Fibroblast of skin of left quadriceps (primary cell): ENCODE measurements around the gene RIMBP2.

Source experiments
- DNase-seq, 2 experiments: peaks; one replicate each; pipeline ENCODE4 v3.0.0-alpha.2; 2013; ENCODE audit warnings: low read depth in 2 of 2

Gene RIMBP2

DNA sequence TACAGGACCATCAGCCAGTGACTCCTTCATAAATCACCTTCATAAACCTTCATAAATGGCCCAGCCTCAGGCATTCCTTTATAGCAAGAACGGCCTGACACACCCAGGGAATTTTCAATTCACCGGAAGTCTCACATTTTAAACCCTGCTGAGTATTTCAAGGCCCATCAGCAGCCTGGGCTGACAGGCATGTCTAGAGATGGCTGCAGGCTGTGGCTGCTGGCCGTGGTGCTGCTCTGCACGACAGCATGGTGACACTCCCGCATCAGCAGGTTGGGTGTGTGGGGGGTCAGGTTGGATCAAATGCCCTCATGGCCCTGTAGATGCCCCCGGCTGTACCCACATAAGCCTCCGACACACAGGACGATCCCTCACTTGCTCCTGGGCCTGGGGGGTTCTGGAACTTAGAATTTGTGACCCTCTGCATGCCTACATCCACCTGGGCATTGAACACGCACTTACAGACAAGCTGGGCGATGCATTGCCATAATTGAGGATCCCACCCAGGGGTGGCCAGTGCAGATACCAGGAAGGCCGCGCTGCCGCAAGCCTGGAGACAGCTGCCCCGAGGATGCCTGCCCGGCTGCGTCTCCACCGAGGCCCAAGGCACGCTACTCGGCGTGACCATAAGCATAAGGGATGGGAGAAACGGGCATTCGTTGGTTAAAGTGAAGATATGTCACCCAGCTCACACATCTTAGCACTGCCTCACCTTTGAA is 254.1 kb downstream of the RIMBP2 start:
- DNase-seq = no peak

DNA sequence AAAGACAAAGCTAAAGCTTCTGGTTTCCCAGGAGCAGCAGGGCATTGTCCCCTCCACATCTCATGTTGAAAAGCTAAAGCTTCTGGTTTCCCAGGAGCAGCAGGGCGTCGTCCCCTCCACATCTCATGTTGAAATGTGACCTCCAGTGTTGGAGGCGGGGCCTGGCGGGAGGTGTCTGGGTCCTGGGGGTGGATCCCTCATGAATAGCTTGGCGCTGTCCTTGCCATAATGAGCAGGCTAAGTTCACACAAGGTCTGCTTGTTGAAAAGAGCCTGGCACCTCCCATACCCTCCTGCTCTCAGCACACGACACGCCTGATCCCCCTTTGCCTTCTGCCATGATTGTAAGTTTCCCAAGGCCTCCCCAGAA is 254.7 kb downstream of the RIMBP2 start:
- no peak for DNase-seq

DNA sequence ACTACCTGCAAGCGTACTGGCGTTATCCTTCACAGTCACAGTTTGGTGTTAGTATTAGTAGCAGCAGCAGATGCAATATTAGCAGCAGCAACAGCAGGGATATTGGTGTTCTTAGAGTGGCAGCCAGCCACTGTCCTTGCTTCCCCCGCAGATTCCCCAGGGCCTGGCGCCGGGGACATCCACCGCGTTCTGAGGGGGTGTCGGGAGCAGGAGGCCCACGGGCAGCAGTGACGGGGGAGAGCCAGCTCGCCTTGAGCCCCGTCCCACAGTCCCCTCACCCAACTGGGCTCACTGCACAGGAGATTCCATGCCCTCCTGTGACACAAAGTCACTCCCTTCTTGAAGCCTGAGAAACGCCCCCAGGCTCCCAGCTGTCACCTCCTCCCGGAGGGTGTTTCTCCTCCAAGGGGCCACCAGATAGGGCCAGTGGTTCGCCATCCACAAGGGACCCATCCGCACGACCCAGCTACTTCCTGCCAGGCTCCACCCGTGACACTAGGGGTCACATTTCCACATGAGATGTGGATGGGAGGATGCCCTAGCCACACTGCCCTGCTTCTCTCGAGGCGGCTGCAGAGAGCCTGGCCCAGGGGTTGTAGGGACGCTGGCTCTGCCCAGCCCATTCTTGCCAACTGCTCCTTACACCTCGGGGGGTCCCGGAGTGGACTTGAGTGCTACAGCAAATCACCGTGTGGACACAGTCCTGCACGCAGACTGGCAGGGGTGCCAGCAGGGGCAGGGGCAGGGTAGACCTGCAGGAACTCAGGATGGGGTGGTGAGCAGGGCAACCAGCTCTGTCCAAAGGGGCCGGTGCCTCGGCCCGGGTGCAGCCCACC is 255.3 kb downstream of the RIMBP2 start:
- DNase-seq = no peak

DNA sequence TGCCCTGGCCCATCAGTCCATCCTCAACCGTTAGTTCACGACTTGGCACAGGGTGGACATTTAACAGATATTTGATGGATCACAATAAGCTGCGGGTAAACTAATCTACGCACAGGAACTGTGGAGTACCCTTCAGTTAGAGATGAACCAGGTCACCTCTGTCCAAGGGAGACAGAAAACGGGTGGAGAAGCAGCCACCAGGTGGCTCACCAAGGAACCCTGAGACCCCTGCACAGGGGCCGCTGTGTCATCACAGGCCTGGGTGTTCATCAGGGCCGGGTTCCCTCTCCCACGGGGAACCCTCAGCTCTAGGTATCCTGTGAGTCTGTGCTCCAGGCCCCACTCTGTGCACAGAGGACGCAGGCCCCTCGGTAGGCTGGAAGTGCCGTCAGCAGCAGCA is 256.2 kb downstream of the RIMBP2 start:
- DNase-seq = no peak

DNA sequence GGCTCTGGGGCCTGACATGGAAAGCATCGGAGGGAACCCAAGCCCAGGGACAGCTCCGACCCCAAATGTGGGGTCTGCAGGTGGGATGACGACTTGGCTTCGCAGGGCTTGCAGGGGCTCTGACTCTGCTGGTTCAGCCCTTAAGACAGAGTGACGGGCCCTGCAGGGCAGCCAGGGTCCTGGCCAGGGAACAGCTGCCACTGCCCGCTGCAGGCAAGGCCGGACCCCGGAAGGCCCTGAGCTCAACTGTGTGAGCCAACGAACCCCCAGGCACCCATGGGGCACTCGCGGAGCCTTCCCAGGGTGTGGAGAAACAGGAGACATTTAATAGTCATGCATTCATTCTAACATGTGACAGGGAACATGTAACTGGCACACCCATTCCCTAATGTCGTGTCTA is 257.8 kb downstream of the RIMBP2 start:
- DNase-seq = no peak

DNA sequence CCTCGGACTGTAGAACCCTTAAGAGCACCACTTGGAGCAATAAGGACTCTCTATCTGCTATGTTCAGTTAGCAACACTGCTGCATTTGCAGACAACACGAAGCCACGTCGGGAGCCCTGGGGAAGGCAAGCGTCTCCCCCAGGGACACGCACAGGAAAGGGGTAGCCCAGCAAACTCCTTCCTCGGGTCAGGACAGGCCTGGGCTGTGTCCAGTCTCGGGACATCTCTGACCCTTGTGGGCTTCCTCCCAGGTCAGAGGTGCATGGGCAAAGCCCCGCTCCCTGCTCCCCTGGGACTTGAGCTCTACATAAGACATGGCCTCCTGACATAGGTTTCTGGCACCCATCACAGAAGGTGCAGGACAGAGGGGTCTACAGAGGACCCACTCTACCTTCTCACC is 258.9 kb downstream of the RIMBP2 start:
- DNase-seq = no peak

DNA sequence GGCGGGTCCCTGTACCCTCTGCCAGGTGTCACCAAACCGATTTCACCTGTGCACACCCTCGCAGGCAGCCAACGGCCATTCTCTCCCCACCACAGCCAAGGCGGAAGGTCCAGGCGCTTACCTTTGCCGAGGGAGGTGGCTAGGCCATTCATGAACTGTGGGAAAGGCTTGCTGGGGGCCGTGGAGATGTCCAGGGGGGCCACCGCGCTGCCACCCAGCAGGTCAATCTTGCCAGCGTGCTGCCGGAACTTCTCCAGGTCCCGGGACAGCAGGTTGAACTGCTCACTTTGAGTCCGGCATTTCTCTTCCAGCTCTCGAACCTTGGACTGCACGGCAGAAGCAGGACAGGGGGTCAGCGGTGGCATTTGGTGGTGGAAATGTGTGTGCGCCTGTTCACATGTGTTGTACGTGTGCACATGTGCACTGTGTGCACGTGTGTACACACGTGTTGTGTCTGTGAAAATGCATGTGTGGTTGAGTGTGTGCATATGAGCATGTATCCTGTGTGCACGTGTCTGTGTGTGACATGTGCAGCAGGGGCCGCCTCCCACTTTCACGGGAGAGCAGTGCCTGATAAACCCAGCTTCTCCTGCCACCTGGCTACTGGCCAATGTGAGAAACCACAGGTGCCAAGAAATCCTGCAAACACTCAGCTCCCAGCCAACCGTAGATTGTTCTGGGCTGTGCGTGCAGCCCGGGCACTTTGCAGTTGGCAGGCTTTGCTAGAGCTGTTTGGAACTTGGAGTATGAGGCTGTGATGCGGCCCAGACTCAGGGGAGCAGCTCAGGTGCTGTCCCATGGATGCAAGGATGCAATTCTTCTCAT is 259.5 kb downstream of the RIMBP2 start:
- no peak for DNase-seq

DNA sequence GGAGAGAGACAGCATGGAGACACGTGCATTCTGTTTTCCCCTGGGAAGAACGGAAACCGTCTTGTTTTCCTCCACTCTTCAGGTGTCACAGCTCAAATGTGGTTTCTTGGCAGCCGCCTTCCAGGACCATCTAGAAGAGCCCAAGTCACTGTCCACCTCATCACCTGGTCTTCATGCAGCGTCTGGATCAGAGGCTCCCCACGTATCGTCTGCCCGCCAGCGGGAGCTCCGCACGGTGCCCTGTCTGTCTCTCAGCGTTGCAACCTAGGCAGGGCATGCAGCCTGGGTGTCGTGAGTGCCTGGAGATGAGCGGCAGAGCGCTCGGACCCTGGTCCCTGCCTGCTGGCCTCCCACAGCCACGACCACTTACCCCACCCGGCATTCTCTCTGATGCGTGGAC is 260.9 kb downstream of the RIMBP2 start:
- no peak for DNase-seq

DNA sequence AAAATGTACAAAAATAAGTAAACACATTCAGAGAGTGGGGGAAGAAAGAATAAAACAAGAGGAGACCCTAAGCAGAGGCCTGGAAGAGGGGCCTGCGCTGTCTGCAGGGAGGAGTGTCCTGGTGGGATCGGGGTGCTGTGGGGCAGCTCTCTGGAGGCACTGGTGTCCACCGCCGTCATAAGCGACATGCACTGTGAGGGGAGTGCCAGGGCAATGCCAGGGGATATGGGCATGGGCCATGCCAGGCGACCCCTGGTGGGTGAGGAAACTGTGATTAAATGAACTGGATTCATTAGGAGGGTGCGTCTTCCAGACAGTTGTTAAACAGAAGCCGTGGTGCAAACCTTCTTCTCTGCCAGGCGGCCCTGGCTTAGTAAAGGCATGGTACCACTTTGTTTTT is 261.8 kb downstream of the RIMBP2 start:
- DNase-seq = no peak

DNA sequence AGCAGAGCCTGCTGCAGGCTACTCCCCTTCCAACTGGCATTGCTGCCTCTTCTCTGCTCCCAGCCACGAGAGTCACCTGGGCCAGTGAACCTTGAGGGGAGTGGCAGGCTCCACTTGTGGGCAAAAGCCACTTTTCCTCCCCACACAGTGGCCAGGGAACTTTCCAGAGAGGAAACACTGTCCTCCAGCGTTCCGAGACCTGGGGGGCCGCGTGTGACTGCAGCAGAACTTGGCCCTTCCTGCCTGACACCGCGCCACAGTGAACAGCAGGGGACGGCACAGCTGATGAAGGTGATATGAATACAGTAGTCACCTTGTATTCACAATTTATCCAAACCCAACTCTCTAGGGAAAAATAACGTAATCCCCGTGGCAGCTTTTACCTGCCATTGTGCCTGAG is 263.6 kb downstream of the RIMBP2 start:
- no peak for DNase-seq

DNA sequence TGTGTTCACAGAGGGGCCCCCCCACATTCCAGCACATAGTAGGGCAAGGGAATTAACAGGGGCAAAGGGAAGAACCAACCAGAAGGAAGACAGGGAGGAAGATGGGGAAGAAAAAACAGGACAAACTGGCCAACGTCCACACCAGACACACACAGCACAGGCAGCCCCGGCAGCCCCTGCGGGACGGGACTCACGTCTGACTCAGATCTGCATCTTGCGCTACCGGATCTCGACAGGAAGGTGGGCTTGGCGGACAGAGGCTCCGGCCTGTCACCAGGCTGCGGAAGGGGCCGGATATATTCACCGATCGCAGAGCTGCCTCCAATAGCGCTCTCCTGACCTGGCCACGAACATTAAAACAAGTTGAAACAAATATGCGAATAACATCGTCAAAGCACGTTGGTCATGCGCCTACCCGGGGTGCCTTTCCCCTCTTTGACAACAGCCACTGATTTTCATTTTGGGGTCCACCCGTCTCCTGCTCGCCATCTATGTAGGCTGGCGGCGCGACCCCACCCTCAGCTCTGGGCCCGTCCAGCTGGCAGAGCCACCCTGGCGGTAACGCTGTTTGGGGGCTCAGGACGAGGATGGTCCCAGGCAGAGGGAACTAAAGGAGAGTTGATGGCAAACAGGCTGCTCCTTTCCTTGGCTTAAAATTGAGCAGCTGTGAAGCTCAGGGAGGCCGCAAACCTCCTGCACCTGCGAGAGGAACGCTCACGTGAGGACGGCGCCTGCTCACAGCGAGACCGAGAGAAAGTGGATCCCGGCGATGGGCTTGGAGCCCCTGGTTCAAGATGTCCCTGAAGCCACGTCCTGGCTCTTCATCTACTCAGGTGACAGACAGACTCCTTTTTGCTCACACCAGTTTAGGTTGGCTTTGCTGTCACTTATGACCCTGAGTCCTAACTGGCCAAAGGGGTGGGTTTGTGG is 264.8 kb downstream of the RIMBP2 start:
- no peak for DNase-seq

DNA sequence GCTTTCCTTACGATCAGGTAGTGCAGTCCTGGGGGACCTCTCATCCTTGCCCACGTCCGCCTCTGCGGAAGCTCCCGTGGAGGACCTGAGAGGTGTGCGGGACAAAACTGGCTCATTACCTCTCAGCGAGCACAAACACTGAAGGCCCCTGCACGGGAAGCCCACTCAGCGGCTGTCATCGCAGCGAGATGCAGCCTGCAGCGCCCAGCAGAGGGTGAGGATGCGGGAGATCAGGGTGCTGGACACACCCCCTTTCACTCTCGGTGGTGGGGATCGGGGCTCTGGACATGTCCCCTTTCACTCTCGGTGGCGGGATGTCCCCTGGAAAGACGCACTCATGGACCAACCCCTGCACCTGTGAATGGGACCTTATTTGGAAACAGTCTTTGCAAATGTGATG is 266.8 kb downstream of the RIMBP2 start:
- DNase-seq = no peak

DNA sequence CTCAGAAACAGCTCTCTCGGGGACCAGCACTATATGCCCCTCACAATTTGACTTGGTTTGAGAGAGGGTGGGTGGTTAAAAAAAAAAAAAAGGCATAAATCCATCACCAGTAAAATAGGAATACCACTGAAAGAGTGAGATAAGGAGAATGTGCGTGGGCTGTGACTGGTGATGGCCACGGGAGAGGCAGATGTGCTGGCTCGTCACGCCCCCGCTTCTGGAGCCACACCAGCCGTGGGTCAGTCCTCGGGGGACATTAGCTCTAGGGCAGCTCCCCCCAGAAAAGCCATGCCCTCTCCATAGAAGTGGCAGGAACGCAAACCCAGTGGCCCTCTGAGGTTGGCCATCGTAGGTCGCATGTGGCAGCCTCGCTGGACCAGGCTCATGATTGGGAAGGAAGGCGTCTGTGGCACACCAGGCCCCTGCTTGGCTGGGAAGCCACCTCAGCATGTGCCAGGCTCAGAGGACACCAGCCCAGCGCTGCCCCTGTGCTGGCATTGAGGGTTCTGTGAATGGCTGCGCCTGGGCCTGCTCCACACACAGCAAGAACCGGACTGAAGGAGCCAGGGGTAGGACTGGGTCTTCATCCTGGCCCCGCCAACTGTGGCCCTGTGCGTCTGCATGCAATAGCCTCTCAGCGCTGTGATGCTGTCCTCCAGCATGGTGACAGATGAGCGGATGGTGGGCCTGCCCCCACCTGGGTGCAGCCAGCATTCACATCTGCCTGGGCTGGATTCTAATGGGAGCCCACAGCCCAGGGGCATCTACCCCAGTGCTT is 267.9 kb downstream of the RIMBP2 start:
- DNase-seq = no peak

DNA sequence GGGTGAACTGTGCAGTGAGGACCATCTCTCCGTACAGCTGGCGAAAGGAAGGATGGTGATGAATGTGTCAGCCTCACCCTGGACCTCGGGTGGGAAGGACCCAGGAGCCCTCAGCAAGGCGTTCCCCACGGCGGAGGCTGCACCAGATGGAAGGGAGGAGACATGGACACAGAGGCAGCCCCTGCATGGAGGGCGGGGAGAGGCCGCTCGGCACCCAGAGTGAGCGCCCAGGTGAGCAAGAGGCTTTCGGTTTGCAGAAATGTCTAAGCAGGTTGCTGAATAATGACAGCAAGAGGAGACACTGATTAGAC is 268.5 kb downstream of the RIMBP2 start:
- DNase-seq = no peak

DNA sequence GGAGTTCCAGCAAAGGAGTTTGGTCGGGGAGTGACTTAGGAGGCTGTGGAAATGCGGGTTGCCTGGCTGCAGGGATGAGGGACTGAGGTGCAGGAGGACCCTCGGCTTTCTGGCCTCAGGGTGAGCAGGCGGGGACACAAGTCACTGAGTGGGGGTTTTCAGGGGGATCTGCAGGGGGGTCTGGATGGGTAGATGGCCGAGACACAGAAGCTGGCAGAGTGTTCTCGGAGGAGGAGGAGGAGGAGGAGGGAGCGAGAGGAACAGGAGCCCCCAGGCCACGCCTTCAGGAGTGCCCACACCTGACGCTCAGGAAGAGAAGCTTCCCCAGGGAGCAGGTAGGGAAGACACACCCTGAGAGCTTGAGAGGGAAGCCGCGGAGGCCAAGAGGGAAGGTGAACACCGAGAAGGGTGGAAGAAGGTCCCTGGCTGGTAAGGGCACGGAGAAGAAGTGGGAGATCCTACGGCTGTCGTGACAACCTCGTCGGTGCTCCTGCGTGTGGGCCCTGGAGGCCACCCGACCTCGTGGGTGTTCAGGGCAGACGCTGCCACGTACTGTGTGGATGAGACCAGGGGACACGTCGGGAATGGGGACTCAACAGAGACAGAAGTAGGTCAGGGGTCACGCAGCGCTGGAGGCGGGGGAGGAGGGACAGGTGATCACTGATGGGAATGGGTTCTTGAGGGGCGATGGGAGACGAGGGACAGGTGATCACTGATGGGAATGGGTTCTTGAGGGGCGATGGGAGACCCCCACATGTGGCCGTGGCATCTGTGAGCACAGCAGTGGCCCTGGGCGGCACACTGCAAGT is 269.0 kb downstream of the RIMBP2 start:
- DNase-seq = no peak

DNA sequence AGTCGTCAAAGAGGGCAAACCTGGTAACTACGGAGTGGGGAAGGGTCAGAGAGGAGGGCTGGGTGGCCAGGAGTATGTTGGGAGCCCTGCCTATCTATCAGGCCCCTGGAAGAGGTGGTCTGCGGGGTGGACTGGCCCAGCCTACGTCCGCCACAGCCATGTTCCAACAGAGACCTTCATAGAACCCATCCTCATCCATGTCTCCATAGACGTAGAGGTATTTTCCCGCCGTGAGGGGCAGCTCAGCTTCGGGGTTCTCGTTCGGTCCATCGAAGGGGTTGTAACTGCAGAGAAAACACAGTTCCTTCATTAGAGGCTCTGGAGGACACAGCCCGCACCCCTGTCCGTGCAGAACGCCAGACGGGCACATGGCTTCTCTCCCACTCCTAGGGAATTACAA is 271.1 kb downstream of the RIMBP2 start:
- DNase-seq = no peak

DNA sequence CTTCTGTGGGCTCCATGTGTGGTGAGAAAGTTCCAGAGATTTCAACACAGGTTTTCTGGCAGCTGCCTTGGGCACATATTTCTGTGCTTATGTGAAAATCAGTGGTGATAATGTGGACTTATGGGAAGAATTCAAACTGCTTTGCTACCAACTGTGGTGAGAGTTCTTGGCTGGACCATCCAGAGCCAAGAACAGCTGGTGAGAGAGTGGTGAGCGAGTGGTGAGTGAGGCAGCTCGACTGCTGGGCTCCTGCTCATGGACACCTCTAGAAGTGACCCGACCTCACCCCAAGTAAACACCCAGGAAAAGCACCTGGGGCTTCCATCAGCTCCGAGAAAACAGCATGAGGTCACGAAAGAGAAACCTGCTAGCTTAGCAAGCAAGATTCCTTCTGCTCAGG is 272.0 kb downstream of the RIMBP2 start:
- DNase-seq = no peak

DNA sequence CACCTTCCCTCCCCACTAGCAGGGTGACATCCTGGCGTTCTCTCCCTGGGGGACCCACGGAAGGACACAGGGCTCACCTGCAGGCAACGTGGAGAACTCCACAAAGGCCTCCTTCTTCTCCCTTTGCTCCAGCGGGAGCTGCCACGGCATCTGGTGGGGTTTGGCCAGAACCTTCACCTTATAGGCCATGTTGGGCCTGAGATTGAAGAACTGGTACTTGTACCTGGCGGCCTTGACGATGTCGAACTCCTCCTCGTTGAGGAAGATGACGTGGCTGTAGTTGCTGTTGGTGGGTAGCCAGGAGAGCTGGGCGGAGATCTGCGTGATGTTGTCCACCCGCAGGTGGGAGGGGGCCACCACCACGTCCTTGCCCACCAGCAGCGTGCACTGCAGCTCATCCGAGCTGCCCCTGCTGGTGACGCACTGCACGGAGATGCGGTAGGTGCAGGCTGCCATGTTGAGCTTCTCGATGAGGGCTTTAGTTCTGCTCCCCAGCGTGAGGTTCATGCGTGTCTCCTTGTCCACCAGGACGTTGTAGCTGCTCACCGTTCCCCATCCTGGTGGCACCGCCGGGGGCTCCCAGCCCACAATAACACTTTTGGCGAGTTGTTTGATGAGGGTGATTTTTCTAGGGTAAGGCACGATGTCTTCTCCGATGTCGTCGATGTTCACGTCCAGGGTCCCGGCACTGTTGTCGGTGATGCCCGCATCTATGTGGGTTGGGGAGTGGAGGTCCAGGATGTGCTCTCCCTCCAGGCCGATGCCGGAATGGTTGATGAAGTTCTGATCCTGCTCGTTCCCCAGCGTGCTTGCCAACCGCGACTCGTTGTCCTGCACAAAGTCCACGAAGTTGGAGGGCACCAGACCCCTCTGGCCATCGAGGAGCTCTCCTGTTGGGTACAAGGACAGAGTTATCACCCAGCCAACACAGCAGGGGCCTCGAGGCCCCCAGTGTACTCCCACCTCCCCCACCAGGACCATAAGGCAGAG is 274.0 kb downstream of the RIMBP2 start:
- no peak for DNase-seq
